ENCODE results near the gene COL26A1.

Gene COL26A1

DNA sequence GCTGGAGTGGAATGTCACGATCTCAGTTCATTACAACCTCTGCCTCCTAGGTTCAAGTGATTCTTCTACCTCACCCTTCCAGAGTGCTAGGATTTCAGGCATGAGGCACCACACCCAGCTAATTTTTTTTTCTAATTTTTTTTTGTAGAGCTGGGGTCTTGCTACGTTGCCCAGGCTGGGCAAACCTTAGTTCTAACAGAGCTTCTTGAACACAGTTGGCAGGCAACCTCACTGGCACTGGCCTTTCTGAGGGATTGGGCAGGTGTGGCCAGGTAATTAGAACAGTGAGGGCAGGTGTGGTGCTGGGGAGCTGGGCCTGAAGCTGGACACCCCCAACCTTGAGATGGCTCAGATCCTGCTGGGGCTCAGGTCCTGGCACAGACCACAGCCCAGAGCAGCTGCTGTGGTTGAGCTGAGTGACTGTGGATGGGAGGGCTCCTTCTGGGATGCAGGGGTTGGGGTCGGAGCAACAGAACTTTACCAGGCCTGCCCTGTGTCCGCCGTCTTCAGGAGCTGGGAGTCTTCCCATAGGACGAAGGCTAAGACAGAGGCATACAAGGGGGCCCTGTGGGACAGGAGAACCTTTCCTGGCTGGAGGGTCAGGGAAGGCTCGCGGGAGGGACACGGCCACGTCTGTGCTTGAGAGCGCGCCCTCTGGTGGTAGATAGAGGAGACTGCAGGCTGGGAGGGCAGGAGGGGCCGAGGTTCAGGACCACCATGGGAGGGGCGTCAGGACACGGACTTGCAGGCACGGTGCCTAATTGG is 48.2 kb downstream of the COL26A1 start:
- TF ChIP-seq POLR2AphosphoS5 (IDR thresholded peaks at IDR 0.05; ENCODE audit: low read depth, low read length): no peak
- TF ChIP-seq TAF1 (IDR thresholded peaks at IDR 0.05; ENCODE audit: borderline replicate concordance, insufficient read depth, low read length): no peak
- TF ChIP-seq, protein P1, sequence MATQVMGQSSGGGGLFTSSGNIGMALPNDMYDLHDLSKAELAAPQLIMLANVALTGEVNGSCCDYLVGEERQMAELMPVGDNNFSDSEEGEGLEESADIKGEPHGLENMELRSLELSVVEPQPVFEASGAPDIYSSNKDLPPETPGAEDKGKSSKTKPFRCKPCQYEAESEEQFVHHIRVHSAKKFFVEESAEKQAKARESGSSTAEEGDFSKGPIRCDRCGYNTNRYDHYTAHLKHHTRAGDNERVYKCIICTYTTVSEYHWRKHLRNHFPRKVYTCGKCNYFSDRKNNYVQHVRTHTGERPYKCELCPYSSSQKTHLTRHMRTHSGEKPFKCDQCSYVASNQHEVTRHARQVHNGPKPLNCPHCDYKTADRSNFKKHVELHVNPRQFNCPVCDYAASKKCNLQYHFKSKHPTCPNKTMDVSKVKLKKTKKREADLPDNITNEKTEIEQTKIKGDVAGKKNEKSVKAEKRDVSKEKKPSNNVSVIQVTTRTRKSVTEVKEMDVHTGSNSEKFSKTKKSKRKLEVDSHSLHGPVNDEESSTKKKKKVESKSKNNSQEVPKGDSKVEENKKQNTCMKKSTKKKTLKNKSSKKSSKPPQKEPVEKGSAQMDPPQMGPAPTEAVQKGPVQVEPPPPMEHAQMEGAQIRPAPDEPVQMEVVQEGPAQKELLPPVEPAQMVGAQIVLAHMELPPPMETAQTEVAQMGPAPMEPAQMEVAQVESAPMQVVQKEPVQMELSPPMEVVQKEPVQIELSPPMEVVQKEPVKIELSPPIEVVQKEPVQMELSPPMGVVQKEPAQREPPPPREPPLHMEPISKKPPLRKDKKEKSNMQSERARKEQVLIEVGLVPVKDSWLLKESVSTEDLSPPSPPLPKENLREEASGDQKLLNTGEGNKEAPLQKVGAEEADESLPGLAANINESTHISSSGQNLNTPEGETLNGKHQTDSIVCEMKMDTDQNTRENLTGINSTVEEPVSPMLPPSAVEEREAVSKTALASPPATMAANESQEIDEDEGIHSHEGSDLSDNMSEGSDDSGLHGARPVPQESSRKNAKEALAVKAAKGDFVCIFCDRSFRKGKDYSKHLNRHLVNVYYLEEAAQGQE (IDR thresholded peaks at IDR 0.05; ENCODE audit: insufficient read depth in 1 of 2, low read depth in 2 of 2, low read length in 2 of 2): no peak
- no peak for TF ChIP-seq FOXP2 (optimal IDR thresholded peaks at IDR 0.05; ENCODE audit: borderline replicate concordance, extremely low read depth, extremely low read length, insufficient read depth)
- no peak for TF ChIP-seq SIN3A (IDR thresholded peaks at IDR 0.05; ENCODE audit: borderline replicate concordance, insufficient read depth, low read length)

DNA sequence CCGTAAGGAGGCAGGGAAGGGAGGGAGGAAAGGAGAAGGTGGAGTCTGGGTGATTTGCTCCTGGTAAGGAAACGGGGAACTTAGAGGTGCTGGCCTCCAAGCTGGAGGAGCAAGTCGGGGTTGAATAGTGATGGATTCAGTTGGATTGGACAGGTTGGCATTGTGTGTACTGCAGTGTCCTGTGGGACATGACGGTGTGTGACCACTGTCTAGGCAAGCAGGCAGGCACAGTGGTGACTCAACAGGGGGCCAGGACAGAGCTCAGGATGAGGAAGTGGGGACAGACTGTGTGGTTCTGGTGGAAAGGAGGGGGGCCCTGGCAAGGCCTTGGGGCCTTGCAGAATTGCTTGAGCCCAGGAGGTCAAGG is 48.8 kb downstream of the COL26A1 start:
- no peak for TF ChIP-seq FOXP2 (optimal IDR thresholded peaks at IDR 0.05; ENCODE audit: borderline replicate concordance, extremely low read depth, extremely low read length, insufficient read depth)
- TF ChIP-seq, protein P1 (IDR thresholded peaks at IDR 0.05; ENCODE audit: insufficient read depth in 1 of 2, low read depth in 2 of 2, low read length in 2 of 2): no peak
- no peak for TF ChIP-seq TAF1 (IDR thresholded peaks at IDR 0.05; ENCODE audit: borderline replicate concordance, insufficient read depth, low read length)
- TF ChIP-seq POLR2AphosphoS5 (IDR thresholded peaks at IDR 0.05; ENCODE audit: low read depth, low read length): no peak
- TF ChIP-seq SIN3A (IDR thresholded peaks at IDR 0.05; ENCODE audit: borderline replicate concordance, insufficient read depth, low read length): no peak

DNA sequence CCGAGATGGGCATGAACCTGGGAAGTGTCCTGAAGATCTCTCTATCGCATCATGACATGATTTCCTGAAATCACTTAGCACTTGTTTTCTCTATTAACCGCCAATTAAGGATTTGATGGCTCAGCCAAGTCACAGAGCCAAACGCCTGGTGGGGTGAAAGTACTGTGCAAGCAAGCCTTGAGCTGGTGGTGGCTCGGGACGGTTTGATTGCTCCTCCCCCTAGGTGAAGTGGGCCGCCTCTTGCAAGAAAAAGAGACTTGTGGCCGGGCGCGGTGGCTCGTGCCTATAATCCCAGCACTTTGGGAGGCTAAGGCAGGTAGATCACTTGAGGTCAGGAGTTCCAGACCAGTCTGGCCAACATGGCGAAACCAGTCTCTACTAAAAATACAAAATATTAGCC is 50.3 kb downstream of the COL26A1 start:
- no peak for TF ChIP-seq TAF1 (IDR thresholded peaks at IDR 0.05; ENCODE audit: borderline replicate concordance, insufficient read depth, low read length)
- TF ChIP-seq POLR2AphosphoS5 (IDR thresholded peaks at IDR 0.05; ENCODE audit: low read depth, low read length): no peak
- TF ChIP-seq FOXP2 (optimal IDR thresholded peaks at IDR 0.05; ENCODE audit: borderline replicate concordance, extremely low read depth, extremely low read length, insufficient read depth): no peak
- no peak for TF ChIP-seq SIN3A (IDR thresholded peaks at IDR 0.05; ENCODE audit: borderline replicate concordance, insufficient read depth, low read length)
- TF ChIP-seq, protein P1 (IDR thresholded peaks at IDR 0.05; ENCODE audit: insufficient read depth in 1 of 2, low read depth in 2 of 2, low read length in 2 of 2): no peak

DNA sequence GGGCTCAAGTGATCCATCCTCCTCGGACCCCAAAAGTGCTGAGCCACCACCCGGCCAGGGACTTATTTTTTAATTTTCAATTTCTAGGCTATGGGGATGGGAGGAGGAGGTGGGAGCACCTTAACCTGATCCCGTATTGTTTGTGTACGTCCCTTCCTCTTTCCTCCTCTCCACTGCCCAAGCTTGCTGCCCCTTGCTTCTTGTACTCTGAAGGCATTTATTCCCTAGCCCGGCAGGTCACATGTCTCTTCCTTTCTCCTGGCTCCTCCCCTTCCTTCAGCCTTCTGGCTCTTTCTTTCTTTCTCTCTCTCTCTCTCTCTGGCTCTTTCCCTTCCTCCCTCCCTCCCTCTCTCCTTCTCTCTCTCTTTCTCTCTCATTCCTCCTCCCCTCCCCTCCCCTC is 56.0 kb downstream of the COL26A1 start:
- TF ChIP-seq, protein P1 (IDR thresholded peaks at IDR 0.05; ENCODE audit: insufficient read depth in 1 of 2, low read depth in 2 of 2, low read length in 2 of 2): no peak
- TF ChIP-seq FOXP2 (optimal IDR thresholded peaks at IDR 0.05; ENCODE audit: borderline replicate concordance, extremely low read depth, extremely low read length, insufficient read depth) (no peak), POLR2AphosphoS5 (IDR thresholded peaks at IDR 0.05; ENCODE audit: low read depth, low read length) (no peak), SIN3A (IDR thresholded peaks at IDR 0.05; ENCODE audit: borderline replicate concordance, insufficient read depth, low read length) (no peak), TAF1 (IDR thresholded peaks at IDR 0.05; ENCODE audit: borderline replicate concordance, insufficient read depth, low read length) (no peak)

All from PFSK-1 (cell line).